CD4-positive, alpha-beta memory T cell (primary cell): ENCODE measurements around the gene TGFBR2. TPM values are rescaled to one million over a fixed set of nuclear protein-coding genes. Genes with fewer than 3 reads are reported as not detected.
A peak's percentile ranks its signal among the peaks of the same experiment; 100 is the strongest.

ENCODE experiments used
- CTCF ChIA-PET: fragments of 350-600 bp; sonication (Branson Sonifier 250); formaldehyde crosslinking; loops from one replicate; lab custom pipeline; 2021; ENCODE audit warnings: inconsistent platforms; ENCODE audit not compliant: partially characterized antibody; lab: Charles Lee
- POLR2A ChIA-PET: fragments of 350-600 bp; sonication (Branson Sonifier 250); formaldehyde crosslinking; loops from one replicate; lab custom pipeline; 2021; ENCODE audit not compliant: partially characterized antibody; lab: Charles Lee
- DNase-seq, 5 donors: peaks; one replicate each; pipeline versions ENCODE4 v3.0.0 to v3.0.0-alpha.2; 2020 to 2022; ENCODE audit warnings: mixed read lengths in 1 of 5
- H3K27ac ChIP-seq: one replicate; pipeline ENCODE4 v1.7.0; 2013; ENCODE audit warnings: low read depth, low read length
- H3K27me3 ChIP-seq: 2 replicates; pipeline ENCODE4 v1.7.0; 2013; ENCODE audit warnings: mild to moderate bottlenecking, low read length, moderate library complexity; ENCODE audit not compliant: insufficient read depth
- H3K36me3 ChIP-seq: 2 replicates; pipeline ENCODE4 v1.7.0; 2013; ENCODE audit warnings: mild to moderate bottlenecking, low read length, moderate library complexity; ENCODE audit not compliant: insufficient read depth
- H3K4me1 ChIP-seq: 2 replicates; pipeline ENCODE4 v1.7.0; 2013; ENCODE audit warnings: mild to moderate bottlenecking, low read length, moderate library complexity; ENCODE audit not compliant: insufficient read depth
- H3K4me3 ChIP-seq, 2 donors: one replicate each; pipeline ENCODE4 v1.7.0; 2013; ENCODE audit warnings: low read length in 2 of 2, mild to moderate bottlenecking in 1 of 2
- H3K9me3 ChIP-seq, 2 donors: one replicate each; pipeline ENCODE4 v1.7.0; 2013; ENCODE audit warnings: low read length in 2 of 2, control low read depth in 1 of 2; ENCODE audit not compliant: control insufficient read depth in 1 of 2
- H3K27ac Mint-ChIP-seq, 7 donors: one replicate each; pipeline ENCODE4 v1.8.0; 2020 to 2021; ENCODE audit warnings: mixed read lengths in 7 of 7, mild to moderate bottlenecking in 6 of 7, inconsistent platforms in 3 of 7, moderate library complexity in 3 of 7
- H3K27me3 Mint-ChIP-seq, 2 donors: one replicate each; pipeline ENCODE4 v1.8.0; 2020 to 2021; ENCODE audit warnings: mixed read lengths in 2 of 2
- H3K36me3 Mint-ChIP-seq, 2 donors: one replicate each; pipeline ENCODE4 v1.8.0; 2020 to 2021; ENCODE audit warnings: mixed read lengths in 2 of 2, inconsistent platforms in 1 of 2, mild to moderate bottlenecking in 1 of 2
- H3K4me1 Mint-ChIP-seq, 4 donors: one replicate each; pipeline ENCODE4 v1.8.0; 2020 to 2021; ENCODE audit warnings: mixed read lengths in 4 of 4, mild to moderate bottlenecking in 1 of 4
- H3K4me3 Mint-ChIP-seq, 8 donors: one replicate each; pipeline ENCODE4 v1.8.0; 2020 to 2021; ENCODE audit warnings: mixed read lengths in 8 of 8, mild to moderate bottlenecking in 7 of 8, moderate library complexity in 6 of 8, inconsistent platforms in 3 of 8
- H3K9me3 Mint-ChIP-seq, 8 donors: one replicate each; pipeline ENCODE4 v1.8.0; 2020 to 2021; ENCODE audit warnings: mixed read lengths in 8 of 8, mild to moderate bottlenecking in 5 of 8, inconsistent platforms in 3 of 8, moderate library complexity in 1 of 8
- intact Hi-C: fragments of 100-400 bp; cut with micrococcal nuclease; formaldehyde crosslinking; loops from one replicate; pipeline ENCODE4 v1.15.1; 2023
- polyA plus RNA-seq, 2 donors: library from polyadenylated mRNA; unstranded; fragments of 300-500 nt; fragmentation: Illumina TruSeq; gene quantifications; one replicate each; pipeline ENCODE4 v1.2.3, GENCODE V29; 2021
- total RNA-seq, 2 experiments: library from RNA; stranded (reverse); gene quantifications; one replicate each; pipeline ENCODE4 v1.2.3, GENCODE V29; 2021

TGFBR2 gene
- total and polyA plus RNA-seq, 4 experiments from 2014 or later = 58.7 to 110 (median 110) TPM

DNA sequence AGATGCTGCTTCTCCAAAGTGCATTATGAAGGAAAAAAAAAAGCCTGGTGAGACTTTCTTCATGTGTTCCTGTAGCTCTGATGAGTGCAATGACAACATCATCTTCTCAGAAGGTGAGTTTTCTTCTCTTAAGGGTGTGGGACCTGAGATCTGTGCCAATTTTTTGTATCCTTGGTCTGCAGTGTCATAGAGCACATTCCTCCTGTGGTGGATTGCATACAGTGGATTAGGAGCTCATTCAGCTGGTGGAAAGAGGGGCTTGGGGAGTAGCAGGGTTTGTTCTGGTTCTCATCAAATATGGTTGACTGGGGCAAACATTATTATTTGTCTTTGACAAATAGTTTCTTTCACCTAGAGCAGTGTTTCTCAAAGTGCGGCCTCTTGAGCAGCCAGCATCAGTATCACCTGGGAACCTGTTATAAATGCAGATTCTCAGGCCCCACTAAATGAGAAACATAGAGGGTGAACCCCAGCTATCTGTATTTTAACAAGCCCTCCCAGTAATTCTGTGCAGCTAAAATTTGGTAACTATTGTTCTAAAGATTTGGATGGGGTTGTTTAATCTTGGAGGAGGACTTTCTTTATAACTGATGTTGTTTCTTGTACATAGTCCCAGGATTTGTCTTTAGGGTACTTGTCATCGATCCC lies 44.1 kb downstream of the TGFBR2 start:
- H3K27ac ChIP-seq = no peak overlapping the region
- POLR2A ChIA-PET = interaction anchor here (1.1 to 20.9 kb wide), 6 partner anchors 8 to 44 kb away, joined by 3 to 580 read pairs (median 5); partner anchors contain the start of gene TGFBR2
- DNase-seq = no peak
- H3K36me3 ChIP-seq = peaks cover 49% of the 10 kb centered on the region
- Mint-ChIP-seq H3K9me3 (peaks cover 0 to 2% (median 0%) of the 10 kb centered on the region in 8 donors), H3K27me3 (no peaks in the 10 kb centered on the region), H3K4me1 (peaks cover 71 to 97% (median 89%) of the 10 kb centered on the region in 4 donors), H3K27ac (peak overlapping the region; percentile 70 to 94 (median 83)), H3K36me3 (peaks cover 86 to 95% of the 10 kb centered on the region in 2 donors), H3K4me3 (peak overlapping the region in 5 of 8 donors; percentile 2 to 73 (median 45))
- H3K9me3 ChIP-seq = no peaks in the 10 kb centered on the region
- intact Hi-C loops = no loop called here
- H3K27me3 ChIP-seq = no peaks in the 10 kb centered on the region
- H3K4me1 ChIP-seq = peaks cover 99% of the 10 kb centered on the region
- CTCF ChIA-PET = interaction anchor here (0.9 to 1.0 kb wide), 2 partner anchors 21 to 43 kb away, joined by 3 to 4 read pairs; no protein-coding TSS in a partner anchor
- H3K4me3 ChIP-seq = no peak overlapping the region

DNA sequence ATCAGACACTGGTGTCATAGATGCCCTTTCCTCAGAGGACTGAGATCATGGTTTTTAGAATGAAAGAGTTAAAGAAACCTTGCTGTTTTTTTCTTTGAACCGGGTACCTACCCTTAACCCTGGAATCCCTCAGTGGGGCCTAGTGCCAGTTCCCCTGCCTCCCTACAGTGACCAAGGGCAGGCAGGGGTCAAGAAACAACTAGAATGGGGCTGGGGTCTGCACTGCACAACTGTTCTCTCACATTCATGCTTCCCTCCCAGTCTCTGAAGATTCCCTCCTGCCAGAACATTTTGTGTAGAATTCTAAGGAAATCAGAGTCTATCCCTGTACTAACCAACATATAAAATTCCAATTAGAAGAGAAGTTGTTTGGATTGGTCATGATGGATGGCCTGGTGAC lies 47.9 kb downstream of the TGFBR2 start:
- peaks cover 87 to 94% of the 10 kb centered on the region in 2 donors for H3K36me3 Mint-ChIP-seq
- peaks cover 76 to 100% (median 92%) of the 10 kb centered on the region in 4 donors for H3K4me1 Mint-ChIP-seq
- ChIA-PET POLR2A (interaction anchor here (0.8 to 20.9 kb wide), 10 partner anchors 11 to 306 kb away, joined by 4 to 580 read pairs (median 7); partner anchors contain the start of gene TGFBR2), CTCF (interaction anchor here (1.1 to 6.9 kb wide), 6 partner anchors 12 to 39 kb away, joined by 3 to 45 read pairs (median 6); no protein-coding TSS in a partner anchor)
- peak overlapping the region in 7 of 8 donors; percentile 10 to 87 (median 83) for H3K4me3 Mint-ChIP-seq
- no peaks in the 10 kb centered on the region for H3K27me3 Mint-ChIP-seq
- peaks cover 100% of the 10 kb centered on the region for H3K4me1 ChIP-seq
- intact Hi-C loops = no loop called here
- peaks cover 23% of the 10 kb centered on the region for H3K36me3 ChIP-seq
- H3K27ac ChIP-seq = peak overlapping the region; percentile 80
- no peak overlapping the region for H3K4me3 ChIP-seq
- peaks cover 0 to 2% (median 0%) of the 10 kb centered on the region in 8 donors for H3K9me3 Mint-ChIP-seq
- DNase-seq = no peak
- no peaks in the 10 kb centered on the region for H3K27me3 ChIP-seq
- H3K27ac Mint-ChIP-seq = peak overlapping the region; percentile 90 to 98 (median 94)
- H3K9me3 ChIP-seq = no peaks in the 10 kb centered on the region

DNA sequence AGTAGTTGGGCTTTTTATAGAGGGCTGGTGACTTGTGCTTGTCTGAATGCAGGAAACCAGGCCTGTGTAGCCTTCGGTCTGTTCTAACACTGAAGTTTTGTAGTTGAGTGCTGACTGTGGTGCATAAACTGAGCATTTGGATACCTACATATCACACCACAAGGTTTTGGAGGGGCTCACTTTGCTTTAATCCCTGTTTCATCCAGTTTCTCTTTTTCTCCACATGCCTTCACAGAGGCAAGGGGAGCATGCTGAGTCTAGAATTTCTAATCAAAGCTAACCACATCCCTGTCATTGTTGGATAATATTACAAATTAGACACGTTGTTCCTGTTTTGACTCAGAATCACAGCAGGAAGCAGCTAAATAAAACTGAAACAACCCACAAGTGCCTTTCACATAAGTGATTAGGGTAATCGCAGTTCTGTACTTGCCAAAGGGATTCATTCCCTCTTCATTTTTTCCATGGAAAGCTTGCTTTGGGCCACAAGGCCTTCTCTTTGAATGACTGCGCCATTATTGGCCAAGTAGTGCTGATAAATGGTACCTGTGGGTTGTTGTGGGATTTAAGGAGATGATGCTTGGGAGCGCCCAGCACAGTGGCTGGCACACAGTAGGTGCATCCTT lies 48.9 kb downstream of the TGFBR2 start:
- Histone ChIP-seq H3K27ac (peak overlapping the region; percentile 80), H3K9me3 (no peaks in the 10 kb centered on the region), H3K4me3 (peak overlapping the region; percentile 43 to 59), H3K36me3 (peaks cover 14% of the 10 kb centered on the region), H3K27me3 (no peaks in the 10 kb centered on the region), H3K4me1 (peaks cover 100% of the 10 kb centered on the region)
- CTCF ChIA-PET = interaction anchor here (0.9 to 6.9 kb wide), 12 partner anchors 11 to 48 kb away, joined by 3 to 45 read pairs (median 6); no protein-coding TSS in a partner anchor
- Mint-ChIP-seq H3K9me3 (peaks cover 0 to 2% (median 0%) of the 10 kb centered on the region in 8 donors), H3K4me3 (peak overlapping the region; percentile 67 to 87 (median 82)), H3K27me3 (no peaks in the 10 kb centered on the region), H3K36me3 (peaks cover 78 to 84% of the 10 kb centered on the region in 2 donors), H3K4me1 (peaks cover 71 to 99% (median 88%) of the 10 kb centered on the region in 4 donors), H3K27ac (peak overlapping the region; percentile 90 to 98 (median 94))
- POLR2A ChIA-PET = interaction anchor here (0.8 to 20.9 kb wide), 23 partner anchors 11 to 877 kb away, joined by 3 to 580 read pairs (median 5); partner anchors contain the start of genes STT3B and TGFBR2
- intact Hi-C loops = no loop called here
- DNase-seq = peak; percentile 63 to 82 (median 77)

DNA sequence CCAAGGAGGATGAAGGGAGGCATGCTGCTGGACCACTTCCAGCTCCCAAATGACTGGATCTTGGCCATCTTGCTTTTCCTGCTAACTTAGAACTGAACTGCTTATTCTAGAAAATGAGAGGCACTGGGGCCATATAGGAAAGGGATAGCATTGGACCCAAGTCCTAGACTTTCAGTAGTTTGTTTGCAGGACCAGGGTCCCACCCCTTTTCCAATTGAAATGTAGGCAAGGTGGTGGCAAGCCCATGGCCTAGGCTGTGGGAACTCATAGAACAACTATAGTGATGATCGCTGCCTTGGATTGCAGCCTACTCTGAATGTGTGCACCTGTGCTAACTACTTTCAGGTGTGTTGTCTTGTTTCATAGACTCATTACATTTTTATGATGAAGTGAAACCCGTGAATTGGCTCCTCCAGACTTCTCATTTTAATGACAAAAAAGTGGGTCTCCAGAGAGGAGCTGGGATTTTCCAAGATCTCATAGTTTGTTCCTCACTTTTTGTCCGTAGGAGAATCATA lies 50.3 kb downstream of the TGFBR2 start:
- H3K27ac Mint-ChIP-seq = peak overlapping the region; percentile 90 to 98 (median 94)
- POLR2A ChIA-PET = interaction anchor here (1.5 to 20.9 kb wide), 8 partner anchors 10 to 875 kb away, joined by 4 to 580 read pairs (median 15); partner anchors contain the start of genes STT3B and TGFBR2
- H3K36me3 Mint-ChIP-seq = peaks cover 76 to 80% of the 10 kb centered on the region in 2 donors
- peaks cover 71 to 99% (median 89%) of the 10 kb centered on the region in 4 donors for H3K4me1 Mint-ChIP-seq
- Histone ChIP-seq H3K4me3 (no peak overlapping the region), H3K9me3 (no peaks in the 10 kb centered on the region), H3K4me1 (peaks cover 100% of the 10 kb centered on the region), H3K27me3 (no peaks in the 10 kb centered on the region), H3K36me3 (peaks cover 10% of the 10 kb centered on the region), H3K27ac (peak overlapping the region; percentile 80)
- H3K4me3 Mint-ChIP-seq = peak overlapping the region in 6 of 8 donors; percentile 43 to 87 (median 64)
- H3K27me3 Mint-ChIP-seq = no peaks in the 10 kb centered on the region
- DNase-seq = no peak
- H3K9me3 Mint-ChIP-seq = peaks cover 0 to 2% (median 0%) of the 10 kb centered on the region in 8 donors
- CTCF ChIA-PET = interaction anchor here (1.3 to 6.9 kb wide), 9 partner anchors 9 to 48 kb away, joined by 3 to 45 read pairs (median 11); no protein-coding TSS in a partner anchor
- intact Hi-C loops = no loop called here

DNA sequence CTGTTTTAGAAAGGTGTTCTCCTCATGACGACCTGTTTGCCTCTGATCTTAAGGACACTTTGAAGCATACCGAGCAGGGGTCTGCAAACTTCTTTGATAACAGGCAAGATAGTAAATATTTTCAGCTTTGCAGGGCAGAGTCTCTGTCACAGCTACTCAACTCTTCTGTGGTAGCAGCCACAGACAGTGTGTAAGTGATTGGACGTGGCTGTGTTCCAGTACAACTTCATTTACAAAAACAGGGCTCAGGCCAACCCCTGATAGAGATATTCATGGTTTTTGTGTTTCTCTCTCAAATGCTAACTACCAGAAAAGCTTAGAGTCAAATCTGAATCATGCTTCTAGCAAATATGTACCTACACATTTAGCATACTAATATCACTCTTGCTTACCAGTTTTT lies 51.5 kb downstream of the TGFBR2 start:
- CTCF ChIA-PET = interaction anchor here (1.0 to 6.9 kb wide), 15 partner anchors 8 to 337 kb away, joined by 3 to 45 read pairs (median 6); no protein-coding TSS in a partner anchor
- Histone ChIP-seq H3K27me3 (no peaks in the 10 kb centered on the region), H3K27ac (peak overlapping the region; percentile 80), H3K36me3 (peaks cover 7% of the 10 kb centered on the region), H3K9me3 (no peaks in the 10 kb centered on the region), H3K4me3 (peak overlapping the region in 1 of 2 donors; percentile 5), H3K4me1 (peaks cover 100% of the 10 kb centered on the region)
- peak overlapping the region; percentile 62 to 87 (median 72) for H3K4me3 Mint-ChIP-seq
- POLR2A ChIA-PET = interaction anchor here (0.6 to 20.9 kb wide), 17 partner anchors 8 to 1645 kb away, joined by 3 to 580 read pairs (median 7); partner anchors contain the start of genes STT3B and TGFBR2
- no peaks in the 10 kb centered on the region for H3K27me3 Mint-ChIP-seq
- H3K9me3 Mint-ChIP-seq = peaks cover 0 to 2% (median 0%) of the 10 kb centered on the region in 8 donors
- peak overlapping the region; percentile 90 to 98 (median 94) for H3K27ac Mint-ChIP-seq
- DNase-seq = peak; percentile 51 to 68 (median 52)
- intact Hi-C loops = loop anchor here (1.0 to 2.0 kb wide), 5 partner anchors 9 to 51 kb away; partner anchors contain the start of gene TGFBR2
- H3K4me1 Mint-ChIP-seq = peaks cover 73 to 99% (median 90%) of the 10 kb centered on the region in 4 donors
- peaks cover 74 to 79% of the 10 kb centered on the region in 2 donors for H3K36me3 Mint-ChIP-seq

DNA sequence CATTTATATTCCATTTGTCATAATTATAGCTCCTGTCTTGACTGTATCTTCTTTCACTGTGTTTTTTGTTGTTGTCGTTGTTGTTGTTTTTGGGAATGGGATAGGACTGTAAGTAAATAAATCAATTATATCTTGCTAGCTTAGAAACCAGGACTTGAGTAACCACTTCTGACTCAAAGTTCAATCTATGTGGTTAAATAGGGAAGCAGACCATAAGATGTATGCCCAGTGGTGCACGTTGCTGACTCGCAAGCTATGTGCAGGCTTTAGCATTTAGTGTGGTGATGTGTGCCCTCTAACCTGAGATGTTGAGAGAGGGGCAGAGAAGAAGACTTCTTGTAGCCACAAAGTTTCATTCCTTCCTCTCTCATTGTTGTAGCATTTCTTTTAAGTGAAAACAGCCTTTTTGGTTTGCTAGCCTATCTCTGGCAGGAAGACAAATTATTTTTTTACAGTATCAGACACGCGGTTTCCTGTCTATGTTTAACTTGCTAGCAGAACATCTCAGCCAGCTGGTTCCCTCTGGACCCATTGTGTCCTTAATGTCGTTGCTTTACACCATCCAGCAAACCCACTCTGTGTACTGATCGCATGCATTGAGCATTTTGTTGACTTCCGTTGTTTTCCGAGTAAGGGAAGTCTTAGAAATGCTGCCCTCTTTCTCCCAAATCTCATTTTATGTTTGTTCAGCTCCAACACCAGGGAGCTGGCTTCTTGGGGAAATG lies 52.1 kb downstream of the TGFBR2 start:
- H3K27me3 ChIP-seq = no peaks in the 10 kb centered on the region
- H3K27ac Mint-ChIP-seq = peak overlapping the region; percentile 90 to 98 (median 94)
- DNase-seq = peak; percentile 68 to 77 (median 70)
- ChIA-PET POLR2A (interaction anchor here (0.6 to 20.9 kb wide), 22 partner anchors 8 to 1645 kb away, joined by 3 to 580 read pairs (median 6); partner anchors contain the start of genes STT3B and TGFBR2), CTCF (interaction anchor here (1.0 to 6.9 kb wide), 18 partner anchors 10 to 338 kb away, joined by 3 to 45 read pairs (median 4); no protein-coding TSS in a partner anchor)
- H3K4me3 Mint-ChIP-seq = peak overlapping the region; percentile 62 to 87 (median 72)
- H3K4me1 Mint-ChIP-seq = peaks cover 76 to 99% (median 90%) of the 10 kb centered on the region in 4 donors
- H3K9me3 Mint-ChIP-seq = peaks cover 0 to 2% (median 0%) of the 10 kb centered on the region in 8 donors
- peaks cover 7% of the 10 kb centered on the region for H3K36me3 ChIP-seq
- intact Hi-C loops = loop anchor here (1.0 to 2.0 kb wide), 5 partner anchors 9 to 52 kb away; partner anchors contain the start of gene TGFBR2
- H3K27ac ChIP-seq = peak overlapping the region; percentile 80
- peaks cover 100% of the 10 kb centered on the region for H3K4me1 ChIP-seq
- H3K36me3 Mint-ChIP-seq = peaks cover 69 to 78% of the 10 kb centered on the region in 2 donors
- peak overlapping the region; percentile 3 to 5 for H3K4me3 ChIP-seq
- H3K27me3 Mint-ChIP-seq = no peaks in the 10 kb centered on the region
- H3K9me3 ChIP-seq = no peaks in the 10 kb centered on the region
